Vagina (tissue), 2 donors: ENCODE data around the gene CSTB.

Experiments used
- POLR2A ChIP-seq, 2 donors: fragments of 450-650 bp; IDR thresholded peaks; one replicate each; pipeline ENCODE4 v1.6.1; 2017; ENCODE audit warnings: antibody characterized with exemption in 2 of 2, mild to moderate bottlenecking in 2 of 2, moderate library complexity in 2 of 2
- POLR2AphosphoS5 ChIP-seq, 2 donors: sonication (generic); formaldehyde crosslinking; IDR thresholded peaks; one replicate each; pipeline ENCODE4 v1.9.0; 2017; ENCODE audit warnings: antibody characterized with exemption in 2 of 2, mild to moderate bottlenecking in 2 of 2, low read depth in 1 of 2; ENCODE audit not compliant: insufficient read depth in 1 of 2
- TF ChIP-seq, protein P1 (sequence below), 3 experiments: fragments of 450-650 bp in 2 of 3; fragments of 200-600 bp in 1 of 3; sonication (generic) in 1 of 3; IDR thresholded peaks; one replicate each; pipeline ENCODE4 v1.5.1; 2017 to 2019; ENCODE audit warnings: antibody characterized with exemption in 3 of 3, mild to moderate bottlenecking in 2 of 3, moderate library complexity in 2 of 3

DNA sequence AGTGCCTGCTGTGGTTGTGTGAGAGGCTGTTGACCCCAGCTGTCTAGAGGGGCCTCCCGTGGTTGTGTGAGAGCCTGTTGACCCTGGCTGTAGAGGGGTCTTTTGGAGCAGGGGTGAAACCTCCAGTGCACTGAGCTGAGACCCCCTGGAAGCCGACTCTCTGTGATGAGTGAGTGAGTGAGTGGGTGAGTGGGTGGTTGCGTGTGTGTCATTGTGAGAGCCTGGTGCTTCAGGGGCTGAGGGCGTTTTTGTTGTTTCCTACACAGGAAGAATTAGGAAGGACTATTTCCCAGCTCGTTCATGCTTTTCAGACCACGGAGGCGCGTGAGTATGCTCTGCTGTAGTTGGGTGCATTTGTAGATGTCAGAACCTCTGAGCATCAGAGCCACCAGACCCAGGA is 16.3 kb upstream of the CSTB start:
- TF ChIP-seq, protein P1, sequence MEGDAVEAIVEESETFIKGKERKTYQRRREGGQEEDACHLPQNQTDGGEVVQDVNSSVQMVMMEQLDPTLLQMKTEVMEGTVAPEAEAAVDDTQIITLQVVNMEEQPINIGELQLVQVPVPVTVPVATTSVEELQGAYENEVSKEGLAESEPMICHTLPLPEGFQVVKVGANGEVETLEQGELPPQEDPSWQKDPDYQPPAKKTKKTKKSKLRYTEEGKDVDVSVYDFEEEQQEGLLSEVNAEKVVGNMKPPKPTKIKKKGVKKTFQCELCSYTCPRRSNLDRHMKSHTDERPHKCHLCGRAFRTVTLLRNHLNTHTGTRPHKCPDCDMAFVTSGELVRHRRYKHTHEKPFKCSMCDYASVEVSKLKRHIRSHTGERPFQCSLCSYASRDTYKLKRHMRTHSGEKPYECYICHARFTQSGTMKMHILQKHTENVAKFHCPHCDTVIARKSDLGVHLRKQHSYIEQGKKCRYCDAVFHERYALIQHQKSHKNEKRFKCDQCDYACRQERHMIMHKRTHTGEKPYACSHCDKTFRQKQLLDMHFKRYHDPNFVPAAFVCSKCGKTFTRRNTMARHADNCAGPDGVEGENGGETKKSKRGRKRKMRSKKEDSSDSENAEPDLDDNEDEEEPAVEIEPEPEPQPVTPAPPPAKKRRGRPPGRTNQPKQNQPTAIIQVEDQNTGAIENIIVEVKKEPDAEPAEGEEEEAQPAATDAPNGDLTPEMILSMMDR (IDR thresholded peaks at IDR 0.05): no peak
- TF ChIP-seq POLR2A (IDR thresholded peaks at IDR 0.05) (no peak), POLR2AphosphoS5 (IDR thresholded peaks at IDR 0.05; ENCODE audit: insufficient read depth in 1 of 2, low read depth in 1 of 2) (no peak)
